ENCODE results near the gene DAP. TPM values are rescaled to one million over a fixed set of nuclear protein-coding genes. Genes with fewer than 3 reads are reported as not detected.
"Not testable (repeated sequence)": the region's sequence is repeated elsewhere in the genome, so short reads cannot be mapped to it uniquely, and the experiment has no call there.

The DAP gene
- total RNA-seq, 1 donor from 2014 or later = 117 TPM

DNA sequence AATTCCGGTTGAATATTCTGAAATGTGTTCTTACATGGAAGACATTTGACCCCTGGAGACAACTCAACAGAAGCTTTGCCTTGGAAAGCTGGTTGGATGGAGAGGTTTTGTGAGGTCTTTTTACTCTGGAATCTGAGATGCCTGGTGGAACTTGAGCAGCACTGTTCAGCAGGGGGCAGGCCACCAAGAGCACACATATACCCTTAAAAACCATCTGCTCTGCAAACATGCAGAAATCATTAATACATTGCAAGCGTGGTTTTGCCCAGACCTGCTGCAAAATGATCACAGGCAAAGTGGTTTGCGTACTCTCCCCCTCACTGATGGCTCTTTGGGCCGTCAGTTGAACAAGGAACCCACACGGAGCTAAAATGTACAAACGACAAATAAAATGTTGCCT, 32.8 kb upstream of the DAP start:
- intact Hi-C loops (cut with DNase I) = no loop called here
- Histone ChIP-seq H3K36me3 (no peaks in the 10 kb centered on the region), H3K9me3 (no peaks in the 10 kb centered on the region), H3K4me1 (no peaks in the 10 kb centered on the region), H3K27me3 (no peaks in the 10 kb centered on the region), H3K4me3 (no peak overlapping the region), H3K27ac (no peak overlapping the region)
- TF ChIP-seq, protein P1, sequence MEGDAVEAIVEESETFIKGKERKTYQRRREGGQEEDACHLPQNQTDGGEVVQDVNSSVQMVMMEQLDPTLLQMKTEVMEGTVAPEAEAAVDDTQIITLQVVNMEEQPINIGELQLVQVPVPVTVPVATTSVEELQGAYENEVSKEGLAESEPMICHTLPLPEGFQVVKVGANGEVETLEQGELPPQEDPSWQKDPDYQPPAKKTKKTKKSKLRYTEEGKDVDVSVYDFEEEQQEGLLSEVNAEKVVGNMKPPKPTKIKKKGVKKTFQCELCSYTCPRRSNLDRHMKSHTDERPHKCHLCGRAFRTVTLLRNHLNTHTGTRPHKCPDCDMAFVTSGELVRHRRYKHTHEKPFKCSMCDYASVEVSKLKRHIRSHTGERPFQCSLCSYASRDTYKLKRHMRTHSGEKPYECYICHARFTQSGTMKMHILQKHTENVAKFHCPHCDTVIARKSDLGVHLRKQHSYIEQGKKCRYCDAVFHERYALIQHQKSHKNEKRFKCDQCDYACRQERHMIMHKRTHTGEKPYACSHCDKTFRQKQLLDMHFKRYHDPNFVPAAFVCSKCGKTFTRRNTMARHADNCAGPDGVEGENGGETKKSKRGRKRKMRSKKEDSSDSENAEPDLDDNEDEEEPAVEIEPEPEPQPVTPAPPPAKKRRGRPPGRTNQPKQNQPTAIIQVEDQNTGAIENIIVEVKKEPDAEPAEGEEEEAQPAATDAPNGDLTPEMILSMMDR (IDR thresholded peaks at IDR 0.05) = no peak
- no peak for DNase-seq (ENCODE audit: low spot score in 2 of 2)

DNA sequence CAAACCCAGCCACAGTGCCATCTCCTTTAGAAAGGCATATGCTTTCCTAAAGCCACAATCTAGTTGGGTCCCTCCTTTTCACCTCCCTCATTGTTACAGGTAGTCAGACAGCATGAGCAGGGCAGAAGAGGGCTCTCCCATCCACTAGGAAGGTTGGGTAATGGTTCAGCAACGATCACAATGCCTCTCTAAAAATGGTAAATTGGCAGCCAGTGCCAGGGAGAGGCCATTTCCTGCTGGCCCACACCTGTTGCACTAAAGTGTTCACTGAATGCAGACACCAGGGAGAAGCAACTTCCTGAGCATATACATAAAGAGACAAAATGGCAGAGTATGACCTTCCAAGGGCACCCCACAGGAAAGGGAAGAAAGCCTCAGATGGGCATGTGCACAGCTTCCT, 31.3 kb upstream of the DAP start:
- no peak for DNase-seq (ENCODE audit: low spot score in 2 of 2)
- Histone ChIP-seq H3K9me3 (no peaks in the 10 kb centered on the region), H3K4me1 (no peaks in the 10 kb centered on the region), H3K4me3 (no peak overlapping the region), H3K27me3 (no peaks in the 10 kb centered on the region), H3K27ac (no peak overlapping the region), H3K36me3 (no peaks in the 10 kb centered on the region)
- TF ChIP-seq, protein P1 (IDR thresholded peaks at IDR 0.05) = no peak
- intact Hi-C loops (cut with DNase I) = no loop called here

DNA sequence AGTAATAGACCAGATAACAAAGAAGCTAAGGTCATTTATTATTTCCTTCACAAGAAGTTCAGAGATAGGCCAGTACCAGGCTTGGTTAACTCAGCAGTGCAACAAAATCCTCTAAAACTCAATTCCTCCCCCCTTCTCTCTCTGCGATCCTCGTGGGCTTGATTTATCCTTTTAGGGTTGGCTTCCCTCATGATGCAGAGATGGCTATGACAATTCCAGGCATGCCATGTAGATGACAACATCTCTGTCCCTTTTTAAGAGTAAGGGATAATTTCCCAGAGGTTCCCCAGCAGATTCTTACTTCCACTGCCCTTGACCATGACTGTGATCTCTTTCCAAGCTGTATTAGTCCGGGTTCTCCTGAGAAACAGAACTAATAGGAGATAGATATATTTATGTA, 28.7 kb upstream of the DAP start:
- H3K4me1 ChIP-seq = no peaks in the 10 kb centered on the region
- TF ChIP-seq, protein P1 (IDR thresholded peaks at IDR 0.05) = no peak
- H3K27ac ChIP-seq = no peak overlapping the region
- H3K27me3 ChIP-seq = no peaks in the 10 kb centered on the region
- intact Hi-C loops (cut with DNase I) = no loop called here
- H3K4me3 ChIP-seq = no peak overlapping the region
- no peak for DNase-seq (ENCODE audit: low spot score in 2 of 2)
- H3K9me3 ChIP-seq = no peaks in the 10 kb centered on the region
- no peaks in the 10 kb centered on the region for H3K36me3 ChIP-seq

DNA sequence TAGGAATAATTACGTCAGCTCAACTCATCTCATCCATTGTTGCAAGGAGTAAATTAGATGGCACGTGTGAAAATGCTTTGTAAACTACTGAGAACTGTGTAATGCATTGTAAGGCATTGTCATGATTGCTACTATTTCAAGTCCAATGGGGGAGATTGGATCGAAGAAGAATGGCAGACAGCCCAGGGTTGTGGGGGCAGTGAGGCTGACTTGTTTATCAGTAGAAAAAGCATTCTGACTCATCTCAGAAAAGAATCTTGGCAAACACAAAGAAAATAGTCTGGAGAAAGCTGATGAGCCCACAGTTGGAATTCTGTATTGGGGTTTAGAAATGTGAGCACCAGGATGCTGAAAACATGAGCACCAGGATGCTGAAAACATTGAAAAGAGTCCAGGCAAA, 28.0 kb upstream of the DAP start:
- Histone ChIP-seq H3K9me3 (no peaks in the 10 kb centered on the region), H3K36me3 (no peaks in the 10 kb centered on the region), H3K4me3 (no peak overlapping the region), H3K27me3 (no peaks in the 10 kb centered on the region), H3K4me1 (no peaks in the 10 kb centered on the region), H3K27ac (no peak overlapping the region)
- DNase-seq (ENCODE audit: low spot score in 2 of 2) = no peak
- intact Hi-C loops (cut with DNase I) = no loop called here
- TF ChIP-seq, protein P1 (IDR thresholded peaks at IDR 0.05) = no peak

DNA sequence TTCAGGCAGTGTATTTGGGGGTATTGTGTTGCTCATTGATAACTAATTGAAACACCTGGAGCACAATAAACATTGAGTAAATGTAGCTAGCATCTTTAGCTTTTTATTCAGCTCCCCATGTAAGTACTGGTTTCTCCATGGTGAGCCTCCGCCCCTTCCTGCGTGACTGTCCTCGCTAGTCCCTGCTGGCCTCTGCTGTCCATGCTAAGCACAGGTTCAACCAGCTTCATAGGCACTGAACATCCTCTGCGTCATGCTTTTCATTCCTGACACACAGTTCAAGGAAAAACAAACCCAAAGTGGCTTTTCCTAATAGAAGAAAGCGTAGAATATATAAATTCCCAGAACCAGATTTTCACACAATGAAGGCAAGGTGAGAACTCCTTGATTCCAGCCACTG, 27.3 kb upstream of the DAP start:
- Histone ChIP-seq H3K4me3 (no peak overlapping the region), H3K9me3 (no peaks in the 10 kb centered on the region), H3K27me3 (no peaks in the 10 kb centered on the region), H3K36me3 (no peaks in the 10 kb centered on the region), H3K27ac (no peak overlapping the region), H3K4me1 (no peaks in the 10 kb centered on the region)
- DNase-seq (ENCODE audit: low spot score in 2 of 2) = no peak
- intact Hi-C loops (cut with DNase I) = no loop called here
- TF ChIP-seq, protein P1 (IDR thresholded peaks at IDR 0.05) = no peak

DNA sequence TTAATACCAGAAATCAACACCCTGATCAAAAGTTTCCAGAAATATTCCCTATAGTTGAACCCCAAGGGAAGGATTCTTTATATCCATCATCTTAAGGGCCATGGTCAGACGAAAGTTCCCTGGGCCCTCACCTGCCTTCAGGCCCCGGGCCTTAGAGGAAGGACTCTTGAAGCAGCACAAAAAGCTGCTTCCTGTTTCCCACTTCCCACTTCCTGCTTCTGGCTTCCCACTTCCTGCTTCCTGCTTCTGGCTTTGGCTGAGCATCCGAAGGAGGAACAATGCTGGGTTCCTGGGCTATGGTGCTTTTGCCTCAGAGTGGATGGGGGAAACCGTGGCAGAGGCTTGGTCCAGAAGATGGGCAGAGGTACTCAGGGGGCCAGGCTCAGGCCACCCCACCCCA, 25.8 kb upstream of the DAP start:
- DNase-seq (ENCODE audit: low spot score in 2 of 2) = no peak
- Histone ChIP-seq H3K9me3 (no peaks in the 10 kb centered on the region), H3K27me3 (no peaks in the 10 kb centered on the region), H3K27ac (no peak overlapping the region), H3K4me3 (no peak overlapping the region), H3K4me1 (no peaks in the 10 kb centered on the region), H3K36me3 (no peaks in the 10 kb centered on the region)
- intact Hi-C loops (cut with DNase I) = no loop called here
- TF ChIP-seq, protein P1 (IDR thresholded peaks at IDR 0.05) = no peak

DNA sequence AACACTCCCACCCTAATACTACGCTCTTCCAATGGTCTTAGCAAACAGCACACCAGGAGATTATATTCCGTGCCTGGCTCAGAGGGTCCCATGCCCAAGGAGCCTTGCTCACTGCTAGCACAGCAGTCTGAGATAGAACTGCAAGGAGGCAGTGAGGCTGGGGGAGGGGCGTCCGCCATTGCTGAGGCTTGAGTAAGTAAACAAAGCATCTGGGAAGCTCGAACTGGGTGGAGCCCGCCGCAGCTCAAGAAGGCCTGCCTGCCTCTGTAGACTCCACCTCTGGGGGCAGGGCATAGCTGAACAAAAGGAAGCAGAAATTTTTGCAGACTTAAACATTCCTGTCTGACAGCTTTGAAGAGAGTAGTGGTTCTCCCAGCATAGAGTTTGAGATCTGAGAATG, 19.2 kb upstream of the DAP start:
- H3K4me1 ChIP-seq; intact Hi-C loops (cut with DNase I); H3K9me3 ChIP-seq; DNase-seq (ENCODE audit: low spot score in 2 of 2); H3K27me3 ChIP-seq; H3K36me3 ChIP-seq; H3K27ac ChIP-seq; H3K4me3 ChIP-seq: not testable (repeated sequence)

Measured in ascending aorta (tissue), 2 donors.